HG02884 (cell line): ENCODE measurements around the gene DUSP11.
A peak's percentile ranks its signal among the peaks of the same experiment; 100 is the strongest.
"Not testable (repeated sequence)": the region's sequence is repeated elsewhere in the genome, so short reads cannot be mapped to it uniquely, and the experiment has no call there.

ENCODE experiments used
- ATAC-seq: cut with Tn5 transposase; IDR thresholded peaks from one replicate; pipeline ENCODE4 v1.9.1; 2021; ENCODE audit warnings: mild to moderate bottlenecking, moderate library complexity; ENCODE audit not compliant: unreplicated experiment

The DUSP11 gene

DNA sequence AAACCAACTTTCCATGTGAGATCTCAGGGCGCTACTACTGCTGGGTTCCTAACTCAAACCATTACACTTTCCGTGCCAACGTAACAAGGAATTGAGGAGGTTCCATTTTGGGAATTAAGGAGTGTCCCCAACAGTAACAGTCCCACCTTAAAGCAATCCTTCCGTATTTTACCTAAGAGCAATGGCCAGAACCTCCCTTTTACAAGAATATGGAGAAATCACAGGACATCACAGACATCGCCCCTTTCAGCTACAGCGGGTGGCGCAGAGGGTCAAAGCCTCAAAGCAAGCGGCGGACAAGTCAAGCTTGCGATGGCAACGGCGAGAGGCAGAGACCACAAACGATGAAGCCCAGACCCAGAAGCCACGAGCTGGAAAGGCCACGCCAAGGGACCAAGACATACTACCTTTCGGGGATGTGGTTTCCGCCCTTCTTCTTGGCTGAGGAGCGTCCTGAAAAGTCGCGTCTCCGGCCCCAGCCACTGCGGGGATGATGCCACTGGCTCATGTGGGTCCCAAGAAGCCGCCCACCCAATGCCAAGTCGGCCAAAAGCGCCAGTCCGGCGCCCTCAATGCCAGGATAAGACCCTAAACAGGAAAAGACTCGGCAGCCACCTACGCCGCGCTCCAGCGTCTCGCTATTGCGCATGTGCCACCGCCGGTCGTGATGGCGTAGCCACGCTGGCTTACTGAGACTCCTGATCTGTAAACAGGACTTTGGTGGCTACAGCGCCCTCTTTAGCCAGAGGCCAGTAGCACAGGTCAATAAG is at the start of gene DUSP11:
TSS of gene DUSP11 (minus strand) at position 637 of the 770 bp plus-strand sequence. CDS start at position 508, 129 bp downstream.
- ATAC-seq, result peak; percentile 99

DNA sequence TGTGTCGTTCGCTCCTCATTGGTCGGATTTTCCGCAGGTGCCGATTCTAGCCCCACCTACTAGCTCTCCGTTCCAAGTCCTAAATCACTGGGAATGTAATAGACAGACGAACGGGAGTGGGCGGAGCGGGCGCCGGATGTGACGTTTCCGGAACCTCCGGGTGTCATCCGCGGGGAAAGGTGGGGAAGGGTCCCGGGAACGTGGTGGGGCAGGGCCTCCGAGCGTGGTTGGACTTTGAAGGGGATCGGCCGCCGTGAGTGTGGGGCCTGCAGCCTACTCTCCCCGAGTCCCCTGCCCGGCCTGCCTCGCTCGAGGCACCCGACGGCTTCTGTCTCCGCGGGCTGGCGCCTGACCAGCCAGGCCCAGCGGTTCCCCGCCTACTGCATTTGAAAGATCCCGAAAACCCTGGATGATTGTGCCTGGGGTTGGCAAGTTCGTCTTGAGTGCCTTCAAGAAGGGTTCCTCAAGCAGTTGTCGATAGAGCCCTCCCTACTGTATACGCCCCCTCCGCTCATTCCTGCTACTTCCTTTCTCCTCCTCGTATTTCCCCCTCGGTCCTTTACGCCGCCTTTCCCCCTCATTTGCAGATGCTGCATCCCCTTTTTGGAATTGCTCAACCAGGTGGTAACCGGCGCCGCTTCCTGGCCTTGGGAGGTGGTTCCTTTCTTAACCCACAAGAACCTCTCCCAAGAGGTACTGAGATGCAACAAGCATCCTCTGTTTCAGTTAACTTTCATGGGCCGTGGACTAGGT is 49.1 kb upstream of the DUSP11 start, which contains the start of gene STAMBP:
TSS of gene STAMBP (plus strand) at position 144 of the 753 bp plus-strand sequence. CDS start 1,896 bp downstream, outside the sequence.
- ATAC-seq, result peak; percentile 77

DNA sequence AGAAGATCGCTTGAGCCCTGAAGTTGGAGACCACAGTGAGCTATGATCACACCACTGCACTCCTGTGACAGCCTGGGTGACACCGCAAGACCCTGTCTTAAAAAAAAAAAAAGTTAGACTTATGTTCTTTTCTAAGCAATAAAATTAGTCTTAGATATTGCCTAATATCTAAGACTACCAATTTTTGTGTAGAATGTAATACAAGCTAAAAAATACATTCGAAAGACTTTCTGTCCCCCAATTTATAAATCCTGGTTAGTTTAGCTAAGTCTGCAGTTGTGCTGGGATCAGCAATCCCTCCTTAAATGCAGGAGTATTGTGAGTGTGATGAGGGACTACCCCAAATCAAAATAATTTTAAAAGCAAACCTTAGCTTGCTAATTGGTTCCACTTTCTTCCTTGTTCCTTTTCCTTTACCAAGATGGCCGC is 48.5 kb upstream of the DUSP11 start:
- ATAC-seq, result no peak

DNA sequence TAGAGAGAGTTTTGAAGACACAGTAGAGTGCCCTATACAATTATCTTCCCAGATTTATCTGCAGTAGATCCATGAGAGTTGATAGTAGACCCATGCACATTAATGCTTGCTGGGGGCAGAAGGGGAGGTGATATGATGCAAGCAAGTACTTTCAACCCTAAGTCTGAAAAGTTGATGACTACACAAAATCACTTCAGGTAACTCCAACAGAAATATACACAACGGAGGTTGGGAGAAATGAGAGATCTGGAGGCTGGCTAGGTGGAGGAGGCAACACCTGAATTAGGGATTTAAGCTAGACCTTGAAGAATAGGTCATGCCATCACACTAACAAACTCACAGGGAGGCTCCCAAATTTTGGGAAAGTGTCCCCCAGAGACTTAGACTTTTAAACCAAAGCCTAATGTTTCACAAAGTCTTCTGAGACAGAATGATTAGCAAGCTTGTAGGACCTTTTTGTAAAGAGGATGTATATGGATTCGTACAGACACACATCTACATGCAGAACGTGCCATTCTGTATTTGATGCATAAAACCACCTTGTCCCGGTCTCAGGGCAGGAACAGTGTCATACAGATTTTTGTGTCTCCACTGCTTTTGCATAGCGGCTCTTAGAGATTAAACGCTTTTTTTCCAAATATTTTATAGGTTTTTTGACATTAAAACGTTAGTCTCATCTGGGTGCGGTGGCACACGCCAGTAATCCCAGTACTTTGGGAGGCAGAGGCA is 47.9 kb upstream of the DUSP11 start:
- ATAC-seq, result no peak

DNA sequence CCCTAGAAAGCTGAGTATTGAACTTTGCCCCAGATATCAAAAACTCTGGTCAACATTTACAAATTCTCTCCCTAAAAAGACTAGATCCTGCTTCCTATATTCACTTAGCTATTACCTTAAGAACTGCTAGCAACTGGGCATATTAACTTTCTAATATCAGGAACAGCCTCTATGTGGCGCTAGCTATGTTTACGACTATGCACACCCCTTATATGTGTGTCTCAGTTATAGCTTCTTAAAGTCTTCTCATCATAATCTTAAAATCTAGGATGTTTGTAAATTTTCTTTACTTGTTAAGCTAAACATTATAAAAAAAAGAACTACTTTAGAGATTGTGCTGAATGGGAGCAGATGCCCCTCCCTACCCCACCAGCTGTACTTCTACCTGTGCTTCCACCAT is 47.1 kb upstream of the DUSP11 start:
- ATAC-seq, result no peak

DNA sequence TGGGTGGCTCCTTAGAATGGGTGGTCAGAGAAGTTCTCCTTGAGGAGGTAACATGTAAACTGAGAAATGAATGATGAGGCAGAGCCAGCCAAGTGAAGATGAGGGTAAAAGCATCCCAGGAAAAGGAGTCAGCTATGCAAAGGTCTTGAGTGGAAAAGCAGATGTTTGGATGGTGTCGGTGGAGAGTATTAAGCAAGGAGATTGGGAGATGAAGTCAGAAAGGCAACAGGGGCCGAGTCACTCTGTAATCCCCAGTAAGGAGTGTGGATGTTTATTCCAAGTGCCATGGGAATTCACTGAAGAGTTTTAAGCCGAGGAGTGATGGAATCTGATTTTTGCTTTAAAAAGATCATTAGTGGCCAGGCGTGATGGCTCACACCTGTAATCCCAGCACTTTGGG is 45.5 kb upstream of the DUSP11 start:
- no peak for ATAC-seq

DNA sequence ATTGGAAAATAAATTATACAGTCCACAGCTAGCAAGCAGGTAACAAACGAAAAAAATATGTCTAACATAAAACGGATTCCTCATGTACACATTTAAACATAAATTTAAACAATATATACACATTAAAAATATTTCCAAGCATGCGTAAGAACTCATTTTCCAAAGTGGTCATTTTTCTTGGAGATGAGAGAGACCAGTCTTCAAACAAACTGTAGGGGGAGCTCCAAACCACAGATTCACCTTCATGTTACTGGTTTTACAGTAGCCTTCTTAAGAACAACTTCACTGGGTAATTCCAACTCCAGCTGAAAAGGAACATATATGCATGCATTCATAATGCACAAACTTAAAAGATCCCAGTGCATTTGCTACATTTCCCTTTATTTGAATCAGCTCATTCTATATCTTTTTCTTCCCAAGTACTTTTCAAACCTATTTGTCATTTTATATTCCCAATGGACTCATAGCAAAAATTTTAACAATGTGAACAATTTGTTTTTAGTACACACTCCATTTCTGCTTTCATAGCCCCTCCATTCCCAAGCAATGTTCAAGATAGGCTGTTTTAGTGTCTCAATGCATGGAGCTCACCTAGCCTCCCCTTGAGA is 44.1 kb upstream of the DUSP11 start:
- ATAC-seq, result no peak

DNA sequence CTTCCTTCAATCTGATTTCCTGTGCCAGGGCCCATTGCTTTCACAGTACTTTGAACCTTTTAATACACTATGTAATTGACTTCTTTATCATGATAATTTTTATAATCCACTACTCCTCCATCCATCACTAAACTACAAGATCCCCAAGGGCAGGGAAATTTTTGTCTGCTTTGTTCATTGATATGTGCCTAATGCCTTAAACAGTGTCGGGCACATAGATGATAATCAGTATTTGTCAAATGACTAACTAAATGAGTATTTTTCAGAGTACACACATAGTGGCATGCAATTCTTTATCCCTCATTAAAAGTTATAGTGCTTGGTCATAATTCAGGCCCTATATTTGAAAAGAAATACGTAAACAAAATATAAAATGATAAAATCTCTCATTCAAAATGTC is 43.5 kb upstream of the DUSP11 start:
- ATAC-seq, result no peak

DNA sequence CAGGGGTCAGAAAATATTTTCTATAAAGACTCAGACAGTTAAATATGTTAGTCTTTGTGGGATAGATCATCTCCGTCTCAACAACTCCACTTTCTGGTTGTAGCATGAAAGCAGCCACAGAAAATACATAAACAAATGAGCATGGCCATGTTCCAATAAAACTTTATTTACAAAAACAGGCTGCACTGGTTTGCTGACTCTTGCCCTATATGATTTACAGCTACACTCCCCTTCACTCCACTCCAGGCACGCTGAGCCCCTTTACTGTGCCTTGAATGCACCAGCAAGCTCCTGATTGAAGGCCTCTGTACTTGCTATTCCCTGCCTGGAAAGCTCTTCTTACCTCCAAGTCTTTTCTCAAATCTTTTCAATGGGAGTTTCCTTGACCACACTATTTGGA is 43.1 kb upstream of the DUSP11 start:
- no peak for ATAC-seq

DNA sequence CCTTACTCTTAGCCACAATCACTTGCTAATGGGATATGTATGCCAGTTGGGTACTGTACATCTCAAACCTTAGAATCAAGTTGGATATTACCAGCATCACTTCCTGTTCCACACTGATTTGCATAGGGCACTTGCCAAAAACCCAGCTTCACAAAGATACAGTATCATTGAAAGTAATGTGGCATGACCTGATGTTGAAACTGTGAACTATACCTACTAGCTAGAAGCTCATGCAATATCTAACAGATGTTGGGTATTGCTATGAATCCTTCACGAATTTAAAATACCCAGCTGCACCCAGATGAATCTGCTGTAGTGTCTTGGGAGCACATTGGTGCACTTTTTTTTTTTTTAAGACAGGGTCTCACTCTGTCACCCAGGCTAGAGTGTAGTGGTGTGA is 42.4 kb upstream of the DUSP11 start:
- ATAC-seq, result no peak

DNA sequence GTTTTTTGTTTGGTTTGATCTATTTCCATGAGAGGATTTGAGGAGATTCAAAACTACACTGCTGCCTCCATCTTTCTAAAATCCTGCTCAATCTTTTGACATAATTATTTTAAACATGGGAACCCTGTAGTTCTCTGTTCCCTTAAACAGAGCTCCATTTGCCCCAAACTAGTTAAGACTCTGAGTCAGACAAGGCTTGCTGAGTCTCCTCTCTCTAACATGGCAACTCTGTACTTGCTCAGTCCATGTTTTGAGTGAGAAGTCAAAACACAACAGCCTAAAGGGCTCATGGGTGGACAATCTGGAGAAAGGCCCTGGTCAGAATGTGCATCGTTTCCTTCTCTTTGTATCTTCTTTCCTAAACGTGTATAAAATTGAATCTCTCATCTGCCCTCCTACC is 41.8 kb upstream of the DUSP11 start:
- ATAC-seq, result no peak

DNA sequence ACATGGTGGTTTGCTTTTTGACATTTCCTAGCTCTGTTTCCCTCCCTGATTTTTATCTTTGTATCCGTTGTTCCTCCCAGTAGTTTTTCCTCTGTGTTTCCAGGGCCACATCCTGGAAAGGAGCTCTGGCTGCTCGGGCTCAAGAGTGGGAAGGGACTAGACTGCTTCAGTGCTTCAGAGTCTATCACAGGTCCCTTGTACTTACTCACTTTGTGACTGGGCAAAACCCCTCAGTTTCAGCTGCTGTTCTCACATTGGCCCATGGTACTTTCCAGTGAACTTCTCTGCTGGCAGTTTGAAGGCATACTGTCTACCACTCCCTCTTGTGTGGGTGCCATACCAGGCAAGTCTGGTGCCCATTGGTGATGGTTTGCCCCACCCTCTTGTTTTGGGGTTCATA is 41.3 kb upstream of the DUSP11 start:
- ATAC-seq, result peak; percentile 77

DNA sequence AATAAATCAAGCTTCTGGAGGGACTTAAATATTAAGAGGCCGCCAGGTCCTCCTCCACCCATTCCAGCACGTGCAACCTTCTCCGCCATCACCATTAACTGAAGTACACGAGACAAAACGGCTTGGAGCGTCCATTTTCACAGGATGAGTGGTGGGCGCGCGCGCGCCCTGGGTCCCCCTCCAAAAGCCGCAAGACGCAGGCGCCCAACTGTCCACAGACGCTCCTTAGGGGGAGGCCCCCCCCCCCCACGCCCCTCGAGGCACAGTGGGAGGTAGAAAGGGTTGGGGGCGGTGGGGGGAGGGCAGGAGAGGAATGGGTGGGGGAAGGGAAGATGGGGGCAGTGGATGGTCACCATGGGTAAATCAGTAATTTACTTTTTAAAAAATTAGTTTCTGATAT is 38.4 kb upstream of the DUSP11 start:
- ATAC-seq, result no peak

DNA sequence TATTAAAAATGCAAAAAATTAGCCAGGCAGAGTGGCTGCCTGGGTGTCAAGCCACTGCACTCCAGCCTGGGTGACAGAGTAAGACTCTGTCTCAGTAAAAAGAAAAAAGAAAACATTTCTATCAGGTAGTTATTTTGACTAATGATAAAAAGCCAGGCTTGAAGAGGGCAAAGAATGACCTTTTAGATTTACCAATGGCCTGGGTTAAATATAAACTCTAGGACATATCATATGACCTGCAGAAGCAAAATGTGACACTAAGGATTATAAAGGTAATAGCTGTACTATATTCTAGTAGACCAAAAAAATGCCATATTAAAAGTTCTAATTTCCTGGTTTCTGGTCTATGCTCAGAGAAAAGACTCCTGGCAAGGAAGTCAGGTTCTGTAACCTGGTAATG is 32.7 kb upstream of the DUSP11 start:
- no peak for ATAC-seq

DNA sequence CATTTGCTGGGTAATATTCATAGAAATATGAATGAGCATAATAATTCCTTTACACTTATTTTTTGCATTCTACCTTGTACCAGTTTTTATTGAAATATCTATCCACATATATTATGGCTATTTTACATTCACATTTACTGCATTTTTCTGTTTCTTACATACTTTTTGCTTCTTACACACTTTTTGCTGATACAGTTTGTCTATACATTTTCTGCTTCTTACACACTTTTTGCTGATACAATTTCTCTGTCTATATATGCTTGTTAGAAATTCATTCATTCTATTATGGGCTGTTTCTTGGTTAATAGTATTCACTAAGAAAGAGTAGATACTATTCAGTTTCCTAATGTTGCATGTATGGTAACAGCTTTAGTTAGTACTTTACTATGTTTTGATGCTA is 32.0 kb upstream of the DUSP11 start:
- ATAC-seq, result no peak

DNA sequence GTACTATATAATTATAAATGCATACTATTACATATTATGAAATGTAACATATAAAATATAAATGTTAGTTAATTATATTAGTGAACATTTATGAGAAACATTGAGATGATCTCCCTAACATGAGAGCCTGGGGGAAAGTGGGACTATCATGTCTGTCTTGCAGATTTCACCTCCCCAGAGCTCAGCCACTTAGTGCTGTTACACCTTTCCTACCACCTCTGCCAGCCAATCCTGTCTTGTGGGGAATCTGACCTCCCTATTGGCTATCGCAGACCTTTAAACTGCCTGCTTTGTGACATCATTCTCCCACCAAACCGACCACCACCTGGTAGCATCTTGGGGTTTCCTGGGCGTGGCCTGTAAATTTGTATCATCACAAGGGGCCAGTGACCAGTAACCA is 4.0 kb upstream of the DUSP11 start, which contains the start of gene C2orf78:
TSS of gene C2orf78 (plus strand) at position 301 of the 400 bp plus-strand sequence. CDS start 127 bp downstream, outside the sequence.
- not testable (repeated sequence) for ATAC-seq

DNA sequence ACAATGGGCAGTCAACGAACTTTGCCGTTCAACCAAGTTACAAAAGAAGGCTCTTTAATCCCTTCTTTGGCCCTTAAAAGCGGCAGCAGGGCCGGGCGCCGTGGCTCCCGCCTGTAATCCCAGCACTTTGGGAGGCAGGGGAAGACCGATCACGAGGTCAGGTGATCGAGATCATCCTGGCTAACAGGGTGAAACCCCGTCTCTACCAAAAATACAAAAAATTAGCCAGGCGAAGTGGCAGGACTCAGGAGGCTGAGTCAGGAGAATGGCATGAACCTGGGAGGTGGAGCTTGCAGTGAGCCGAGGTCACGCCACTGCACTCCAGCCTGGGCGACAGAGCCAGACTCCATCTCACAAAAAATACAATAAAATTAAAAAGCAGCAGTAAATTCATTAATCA is 3.5 kb upstream of the DUSP11 start:
- ATAC-seq, result not testable (repeated sequence)

DNA sequence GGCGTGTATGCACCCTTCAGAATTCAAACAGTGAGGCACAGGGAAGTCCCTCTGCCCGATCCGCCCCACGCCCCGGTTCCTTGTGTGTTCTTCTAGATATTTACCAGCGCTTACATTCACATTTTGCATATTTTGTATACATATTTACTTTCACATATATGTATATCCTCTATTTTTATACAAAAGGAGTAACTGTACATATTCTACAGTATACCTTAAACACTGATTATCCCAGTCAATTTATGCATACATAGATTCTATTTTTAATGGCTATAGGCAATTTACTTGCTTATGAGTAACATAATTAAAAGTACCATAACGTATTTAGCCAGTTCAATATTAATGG is 307 bp upstream of the DUSP11 start:
- ATAC-seq, result no peak

DNA sequence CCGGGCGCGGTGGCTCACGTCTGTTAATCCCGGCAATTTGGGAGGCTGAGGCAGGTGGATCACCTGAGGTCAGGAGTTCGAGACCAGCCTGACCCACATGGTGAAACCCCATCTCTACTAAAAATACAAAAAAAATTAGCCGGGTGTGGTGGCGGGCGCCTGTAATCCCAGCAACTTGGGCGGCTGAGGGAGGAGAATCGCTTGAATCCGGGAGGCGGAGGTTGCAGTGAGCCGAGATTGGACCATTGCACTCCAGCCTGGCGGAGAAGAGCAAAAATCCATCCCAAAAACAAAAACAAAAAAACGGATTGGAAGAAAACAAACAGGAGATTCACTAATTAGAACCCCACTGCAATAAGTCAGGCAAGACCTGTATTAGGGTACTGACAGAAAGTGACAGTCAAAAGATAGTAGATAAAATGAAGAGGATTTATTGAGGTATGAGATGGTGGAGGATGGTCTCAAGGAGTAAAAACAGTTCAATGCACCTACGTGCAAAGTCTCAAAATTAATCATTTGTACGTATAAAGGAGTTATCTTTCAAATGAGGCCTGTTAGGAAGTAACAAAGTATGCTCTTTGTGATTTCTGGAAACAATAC is 936 bp downstream of the DUSP11 start:
- ATAC-seq, result not testable (repeated sequence)

DNA sequence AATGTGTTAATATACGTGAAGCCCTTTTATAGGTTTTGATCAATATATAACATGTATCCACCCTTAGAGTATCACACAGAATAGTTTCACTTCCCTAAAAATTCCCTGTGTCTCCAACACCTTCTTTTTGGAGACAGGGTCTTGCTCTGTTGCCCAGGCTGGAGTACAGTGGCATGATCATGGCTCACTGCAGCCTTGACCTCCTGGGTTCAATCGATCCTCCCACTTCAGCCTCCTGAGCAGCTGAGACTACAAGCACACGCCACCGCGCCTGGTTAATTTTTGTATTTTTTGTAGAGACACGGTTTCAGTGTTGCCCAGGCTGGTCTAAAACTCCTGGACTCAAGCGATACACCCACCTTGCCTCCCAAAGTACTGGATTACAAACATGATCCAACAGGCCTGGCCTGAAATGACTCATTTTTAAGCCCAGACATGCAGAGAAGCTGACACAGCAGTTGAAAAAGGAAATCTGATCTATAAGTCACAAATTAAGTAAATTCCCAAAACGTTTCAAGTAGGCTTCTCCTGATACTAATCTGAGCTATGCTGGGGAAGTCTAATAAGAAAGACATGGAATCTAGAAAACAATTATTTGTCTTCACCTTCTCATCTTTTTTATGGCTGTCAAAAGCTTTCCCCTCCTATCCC is 2.9 kb downstream of the DUSP11 start:
- no peak for ATAC-seq
